AG10803 (cell line): ENCODE measurements around the gene IRX6.

ENCODE experiments used
- DNase-seq: peaks from one replicate; pipeline ENCODE4 v3.0.0; 2010; ENCODE audit warnings: low read depth
- H3K4me3 ChIP-seq: 2 replicates; pipeline ENCODE4 v1.5.1; 2011; ENCODE audit warnings: mild to moderate bottlenecking, low read length, control low read depth
- TF ChIP-seq, protein P1 (sequence below): conservative IDR thresholded peaks from 2 replicates; pipeline ENCODE4 v1.5.1; 2011; ENCODE audit warnings: mild to moderate bottlenecking, low read length, control low read depth, inconsistent platforms

IRX6 gene

DNA sequence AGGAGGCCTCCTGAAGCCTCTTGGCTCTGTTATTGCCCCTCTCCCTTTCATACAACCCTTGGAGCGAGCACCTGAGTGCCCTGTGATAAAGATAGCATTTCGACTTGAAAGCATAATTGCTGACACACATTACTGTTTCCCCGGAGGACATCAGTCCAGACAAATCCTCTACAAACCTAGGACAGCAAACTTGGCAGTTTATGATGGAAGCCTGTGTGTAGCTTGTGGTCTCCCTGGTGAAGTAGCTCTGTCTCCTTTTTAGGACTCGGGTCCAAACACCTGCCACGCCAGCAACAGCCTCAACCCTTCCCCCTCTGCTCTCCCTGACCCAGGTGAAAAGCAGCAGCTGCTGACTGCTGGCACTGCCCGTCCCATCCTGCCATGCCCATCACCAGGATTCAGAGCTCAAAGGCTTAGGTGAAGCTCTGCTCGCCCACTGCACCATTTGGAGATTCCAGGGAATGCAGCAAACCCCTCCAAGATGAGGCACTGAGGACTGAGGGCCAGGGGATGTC, 55.9 kb downstream of the IRX6 start:
- no peak overlapping the region for H3K4me3 ChIP-seq
- TF ChIP-seq, protein P1, sequence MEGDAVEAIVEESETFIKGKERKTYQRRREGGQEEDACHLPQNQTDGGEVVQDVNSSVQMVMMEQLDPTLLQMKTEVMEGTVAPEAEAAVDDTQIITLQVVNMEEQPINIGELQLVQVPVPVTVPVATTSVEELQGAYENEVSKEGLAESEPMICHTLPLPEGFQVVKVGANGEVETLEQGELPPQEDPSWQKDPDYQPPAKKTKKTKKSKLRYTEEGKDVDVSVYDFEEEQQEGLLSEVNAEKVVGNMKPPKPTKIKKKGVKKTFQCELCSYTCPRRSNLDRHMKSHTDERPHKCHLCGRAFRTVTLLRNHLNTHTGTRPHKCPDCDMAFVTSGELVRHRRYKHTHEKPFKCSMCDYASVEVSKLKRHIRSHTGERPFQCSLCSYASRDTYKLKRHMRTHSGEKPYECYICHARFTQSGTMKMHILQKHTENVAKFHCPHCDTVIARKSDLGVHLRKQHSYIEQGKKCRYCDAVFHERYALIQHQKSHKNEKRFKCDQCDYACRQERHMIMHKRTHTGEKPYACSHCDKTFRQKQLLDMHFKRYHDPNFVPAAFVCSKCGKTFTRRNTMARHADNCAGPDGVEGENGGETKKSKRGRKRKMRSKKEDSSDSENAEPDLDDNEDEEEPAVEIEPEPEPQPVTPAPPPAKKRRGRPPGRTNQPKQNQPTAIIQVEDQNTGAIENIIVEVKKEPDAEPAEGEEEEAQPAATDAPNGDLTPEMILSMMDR = no peak
- no peak for DNase-seq
